NCI-H82 treated with DMSO at 0.1 percent for 48 hours (cell line): ENCODE data around the gene FAM131B.

ENCODE experiments used
- DNase-seq: peaks from one replicate; lab custom pipeline; 2025; ENCODE audit not compliant: unreplicated experiment; lab: John Stamatoyannopoulos, UW

FAM131B gene

GRCh38 chr7:143383642-143383957 lies 21.1 kb upstream of the FAM131B start:
- DNase-seq = no peak

- no peak for DNase-seq
Measured at GRCh38 chr7:143382791-143383641, 20.5 kb upstream of the FAM131B start.

DNA sequence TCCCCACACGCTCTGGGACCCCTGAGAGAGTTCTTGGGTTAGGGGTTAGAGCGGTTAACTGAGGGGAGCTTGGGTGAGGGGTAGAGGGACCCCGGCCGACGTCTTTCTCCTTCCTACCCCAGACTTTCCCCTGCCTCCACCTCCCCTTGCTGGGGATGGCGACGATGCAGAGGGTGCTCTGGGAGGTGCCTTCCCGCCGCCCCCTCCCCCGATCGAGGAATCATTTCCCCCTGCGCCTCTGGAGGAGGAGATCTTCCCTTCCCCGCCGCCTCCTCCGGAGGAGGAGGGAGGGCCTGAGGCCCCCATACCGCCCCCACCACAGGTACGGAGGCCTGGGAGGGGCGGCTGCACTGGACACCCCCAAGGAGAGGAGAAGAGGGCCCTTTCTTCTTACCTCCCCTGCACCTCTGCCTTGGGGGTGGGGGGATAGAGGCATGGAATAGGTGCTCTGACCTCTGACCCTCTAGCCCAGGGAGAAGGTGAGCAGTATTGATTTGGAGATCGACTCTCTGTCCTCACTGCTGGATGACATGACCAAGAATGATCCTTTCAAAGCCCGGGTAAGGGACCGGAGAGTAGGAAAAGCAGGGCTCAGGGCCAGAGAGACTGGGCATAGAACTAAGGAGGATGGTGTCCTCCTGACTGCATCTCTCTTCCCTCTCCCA lies 19.7 kb upstream of the FAM131B start:
- DNase-seq = no peak

- no peak for DNase-seq
Measured at GRCh38 chr7:143381427-143382125, 19.1 kb upstream of the FAM131B start.

DNA sequence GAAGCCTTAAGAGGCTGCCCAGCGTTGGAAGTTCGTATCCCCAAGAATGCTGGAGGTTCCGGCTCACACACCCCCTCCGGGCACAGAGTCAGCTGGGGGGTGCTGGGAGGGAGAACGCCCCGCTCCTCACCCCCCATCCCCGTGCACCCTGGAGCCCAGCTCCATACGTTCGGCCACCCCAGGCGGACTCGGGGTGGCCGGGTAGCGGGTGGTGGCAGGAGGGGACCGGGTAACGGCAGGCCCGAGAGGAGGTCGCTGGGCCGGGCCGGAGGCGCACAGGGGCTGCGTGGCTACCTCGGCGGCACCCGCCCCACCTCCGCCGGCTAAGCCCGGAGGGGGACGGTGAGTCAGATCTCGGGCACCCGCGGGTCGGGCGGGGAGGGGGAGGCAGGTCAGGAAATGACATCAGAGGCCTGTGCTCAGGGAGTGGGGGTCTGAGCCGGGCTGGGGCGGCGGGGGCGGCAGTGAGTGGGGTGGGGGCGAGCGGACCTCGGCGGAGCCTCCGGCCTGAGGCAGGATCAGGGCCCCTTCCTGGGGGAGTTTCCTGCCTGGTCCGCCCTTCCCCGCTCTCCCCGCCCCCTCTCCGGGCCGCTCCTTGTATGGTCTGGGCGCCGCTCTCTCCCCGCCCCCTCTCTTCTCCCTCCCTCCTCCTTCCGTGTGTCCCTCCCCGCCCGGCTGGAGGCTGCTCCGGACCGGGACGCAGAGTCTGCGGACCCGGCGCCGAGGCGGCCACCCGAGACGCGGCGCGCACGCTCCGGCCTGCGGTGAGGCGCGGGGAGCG lies 18.3 kb upstream of the FAM131B start, which contains the start of gene ZYX:
ZYX (plus strand) TSS at position 700 of the 781 bp plus-strand sequence. CDS start 227 bp downstream, outside the sequence.
- peak; percentile 64 for DNase-seq

DNA sequence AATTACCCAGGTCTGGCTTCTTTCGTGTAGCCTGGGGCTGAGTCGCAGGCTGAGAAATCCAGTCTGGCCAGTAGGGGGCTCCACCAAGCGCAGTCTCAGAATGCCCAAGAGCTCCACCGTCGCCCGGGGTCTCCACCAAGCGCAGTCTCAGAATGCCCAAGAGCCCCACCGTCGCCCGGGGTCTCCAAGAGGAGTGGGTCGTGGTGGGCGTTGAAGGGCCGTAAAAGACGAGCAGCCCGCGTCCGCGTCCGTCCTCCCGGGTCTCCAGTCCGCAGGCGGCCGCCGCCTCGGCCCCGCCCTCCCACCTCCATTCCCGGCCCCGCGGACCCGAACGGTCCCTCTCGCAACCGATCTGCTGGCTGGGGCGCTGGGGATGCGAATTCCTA lies 17.7 kb upstream of the FAM131B start:
- peak; percentile 36 for DNase-seq

GRCh38 chr7:143379611-143380259 lies 17.2 kb upstream of the FAM131B start:
- no peak for DNase-seq

- DNase-seq = no peak
Measured at GRCh38 chr7:143376396-143376795, 13.9 kb upstream of the FAM131B start.

DNA sequence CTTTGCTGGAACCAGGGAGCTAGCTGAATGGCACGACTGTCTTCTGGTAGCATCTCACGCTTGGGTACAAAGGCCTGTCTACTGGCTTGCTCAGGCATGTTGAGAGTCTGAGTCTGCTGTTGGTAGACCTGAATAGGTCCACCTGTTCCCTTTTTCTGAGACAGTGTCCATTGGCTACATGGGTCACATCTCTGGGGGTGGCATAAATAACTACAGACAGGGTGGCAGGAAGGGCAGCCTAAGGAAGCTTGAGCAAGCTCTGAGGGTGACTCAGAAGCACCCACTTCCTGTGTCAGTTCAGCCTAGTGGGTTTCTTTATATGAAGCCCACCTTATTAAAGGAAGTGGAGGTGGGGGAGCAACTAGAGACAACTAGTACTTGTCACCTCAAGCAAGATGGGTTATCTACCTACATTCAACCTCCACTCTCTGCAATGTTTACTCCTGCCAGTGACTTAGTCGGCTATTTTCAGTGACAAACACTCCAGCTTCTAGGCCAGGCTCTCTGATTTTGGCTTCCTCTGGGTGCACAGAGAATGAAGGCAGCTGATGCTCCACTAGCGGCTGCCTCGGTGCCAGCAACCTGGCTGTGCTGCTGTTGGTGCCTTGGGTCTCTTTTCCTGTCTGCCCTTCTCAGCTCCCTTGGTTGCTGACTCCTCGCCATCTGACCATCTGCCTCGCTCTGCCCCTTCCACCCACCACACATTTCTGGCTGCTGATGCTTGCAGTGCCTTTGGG lies 13.0 kb upstream of the FAM131B start:
- DNase-seq = no peak

DNA sequence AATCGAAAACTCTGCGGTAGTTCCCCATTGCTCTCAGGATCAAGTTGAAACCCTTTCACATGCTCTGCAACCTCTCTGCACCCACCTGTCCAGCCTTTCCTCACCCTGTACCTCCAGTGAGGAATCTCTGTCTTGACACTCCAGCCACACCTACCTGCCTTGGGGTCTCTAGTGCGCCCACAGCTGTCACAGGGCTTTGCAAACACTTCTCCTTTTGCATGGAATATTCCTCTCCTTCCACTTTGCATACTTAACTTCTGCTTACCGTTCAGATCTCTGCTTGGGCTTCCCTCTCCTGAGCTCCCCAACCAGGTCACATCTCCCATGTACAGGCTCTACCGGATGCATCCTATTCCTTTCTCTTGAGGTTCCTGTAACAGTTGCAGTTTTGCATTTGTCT lies 12.0 kb upstream of the FAM131B start:
- no peak for DNase-seq

GRCh38 chr7:143373255-143373794 lies 10.8 kb upstream of the FAM131B start:
- DNase-seq = no peak

GRCh38 chr7:143372070-143372469 lies 9.6 kb upstream of the FAM131B start:
- DNase-seq = no peak

- no peak for DNase-seq
Measured at GRCh38 chr7:143369678-143370651, 7.5 kb upstream of the FAM131B start.

DNA sequence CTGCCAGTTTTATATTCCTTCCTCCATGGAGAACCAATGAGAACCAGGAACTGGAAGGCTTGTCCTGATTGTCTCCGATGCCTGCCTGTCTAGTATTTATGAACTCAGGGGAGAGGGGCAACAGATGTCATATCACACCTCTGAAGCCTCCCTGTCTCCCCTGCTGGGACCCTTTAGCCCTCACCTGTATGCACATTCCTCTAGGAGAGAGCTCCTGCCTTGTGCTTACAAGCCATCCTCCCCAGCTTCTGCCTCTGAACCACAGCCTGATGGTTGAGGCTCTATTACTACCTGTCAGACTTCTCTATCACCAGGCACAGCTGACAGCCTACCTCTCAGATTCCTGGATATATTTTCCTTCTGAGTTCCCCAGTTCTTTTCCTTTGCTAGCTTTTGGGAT lies 5.9 kb upstream of the FAM131B start:
- no peak for DNase-seq

- DNase-seq = no peak
Measured at GRCh38 chr7:143367972-143368371, 5.5 kb upstream of the FAM131B start.

GRCh38 chr7:143363016-143363937 lies 764 bp upstream of the FAM131B start:
- no peak for DNase-seq

- no peak for DNase-seq
Measured at GRCh38 chr7:143361552-143362130, 872 bp downstream of the FAM131B start.
